Measurements from ENCODE around the gene STXBP6. TPM values are rescaled to one million over a fixed set of nuclear protein-coding genes. Genes with fewer than 3 reads are reported as not detected.

The STXBP6 gene
- total RNA-seq, 1 donor from 2014 or later: 29.4 TPM

DNA sequence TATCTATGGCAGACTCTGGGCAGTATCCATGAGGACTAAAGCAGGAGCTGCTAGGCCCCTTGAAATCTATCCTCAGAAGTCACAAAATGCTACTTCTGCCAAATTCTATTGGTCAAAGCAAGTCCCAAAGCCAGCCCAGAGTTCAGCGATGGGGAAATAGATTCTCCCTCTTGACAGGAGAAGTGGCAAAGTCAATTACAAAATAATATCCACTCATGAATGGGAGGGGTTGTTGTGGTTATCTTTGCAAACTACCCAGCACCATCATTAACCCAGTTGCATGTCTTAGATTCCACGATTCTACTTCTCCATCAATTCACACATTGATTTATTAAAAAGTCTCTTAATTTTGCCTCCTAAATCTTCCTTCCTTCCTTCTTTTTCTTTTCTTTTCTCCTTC lies 30.7 kb upstream of the STXBP6 start:
- Histone ChIP-seq H3K27ac (no peak overlapping the region), H3K4me3 (no peak overlapping the region), H3K9me3 (no peaks in the 10 kb centered on the region), H3K36me3 (no peaks in the 10 kb centered on the region), H3K4me1 (no peaks in the 10 kb centered on the region), H3K27me3 (ENCODE audit: low read depth) (no peaks in the 10 kb centered on the region)
- TF ChIP-seq, protein P1, sequence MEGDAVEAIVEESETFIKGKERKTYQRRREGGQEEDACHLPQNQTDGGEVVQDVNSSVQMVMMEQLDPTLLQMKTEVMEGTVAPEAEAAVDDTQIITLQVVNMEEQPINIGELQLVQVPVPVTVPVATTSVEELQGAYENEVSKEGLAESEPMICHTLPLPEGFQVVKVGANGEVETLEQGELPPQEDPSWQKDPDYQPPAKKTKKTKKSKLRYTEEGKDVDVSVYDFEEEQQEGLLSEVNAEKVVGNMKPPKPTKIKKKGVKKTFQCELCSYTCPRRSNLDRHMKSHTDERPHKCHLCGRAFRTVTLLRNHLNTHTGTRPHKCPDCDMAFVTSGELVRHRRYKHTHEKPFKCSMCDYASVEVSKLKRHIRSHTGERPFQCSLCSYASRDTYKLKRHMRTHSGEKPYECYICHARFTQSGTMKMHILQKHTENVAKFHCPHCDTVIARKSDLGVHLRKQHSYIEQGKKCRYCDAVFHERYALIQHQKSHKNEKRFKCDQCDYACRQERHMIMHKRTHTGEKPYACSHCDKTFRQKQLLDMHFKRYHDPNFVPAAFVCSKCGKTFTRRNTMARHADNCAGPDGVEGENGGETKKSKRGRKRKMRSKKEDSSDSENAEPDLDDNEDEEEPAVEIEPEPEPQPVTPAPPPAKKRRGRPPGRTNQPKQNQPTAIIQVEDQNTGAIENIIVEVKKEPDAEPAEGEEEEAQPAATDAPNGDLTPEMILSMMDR (IDR thresholded peaks at IDR 0.05): no peak
- DNase-seq (no peak), ATAC-seq (peak in 1 of 2 donors; percentile 39)
- intact Hi-C loops (cut with DNase I): no loop called here

DNA sequence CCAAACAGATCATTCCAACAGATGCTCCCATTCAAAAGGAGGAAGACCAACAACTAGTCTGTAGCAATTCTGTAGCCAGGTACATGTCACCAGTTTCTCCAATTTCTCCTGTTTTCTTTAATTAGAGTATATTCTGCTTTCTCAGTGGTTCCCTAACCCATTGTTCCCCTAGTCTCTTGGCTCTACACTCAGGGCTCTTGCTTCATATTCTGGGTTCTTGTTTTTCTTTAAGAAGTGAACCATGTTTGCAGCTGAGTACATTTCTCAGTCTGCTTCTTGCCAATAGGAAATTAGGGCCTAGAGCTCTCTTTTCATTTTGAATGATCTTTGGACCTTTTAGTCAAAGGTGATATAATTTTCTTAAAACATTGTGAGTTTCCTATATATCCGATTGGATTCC lies 29.4 kb upstream of the STXBP6 start:
- TF ChIP-seq, protein P1 (IDR thresholded peaks at IDR 0.05): no peak
- H3K36me3 ChIP-seq: no peaks in the 10 kb centered on the region
- H3K27ac ChIP-seq: no peak overlapping the region
- DNase-seq: no peak
- no peaks in the 10 kb centered on the region for H3K9me3 ChIP-seq
- no peaks in the 10 kb centered on the region for H3K27me3 ChIP-seq (ENCODE audit: low read depth)
- peak in 1 of 2 donors; percentile 39 for ATAC-seq
- H3K4me3 ChIP-seq: no peak overlapping the region
- no peaks in the 10 kb centered on the region for H3K4me1 ChIP-seq
- intact Hi-C loops (cut with DNase I): no loop called here

DNA sequence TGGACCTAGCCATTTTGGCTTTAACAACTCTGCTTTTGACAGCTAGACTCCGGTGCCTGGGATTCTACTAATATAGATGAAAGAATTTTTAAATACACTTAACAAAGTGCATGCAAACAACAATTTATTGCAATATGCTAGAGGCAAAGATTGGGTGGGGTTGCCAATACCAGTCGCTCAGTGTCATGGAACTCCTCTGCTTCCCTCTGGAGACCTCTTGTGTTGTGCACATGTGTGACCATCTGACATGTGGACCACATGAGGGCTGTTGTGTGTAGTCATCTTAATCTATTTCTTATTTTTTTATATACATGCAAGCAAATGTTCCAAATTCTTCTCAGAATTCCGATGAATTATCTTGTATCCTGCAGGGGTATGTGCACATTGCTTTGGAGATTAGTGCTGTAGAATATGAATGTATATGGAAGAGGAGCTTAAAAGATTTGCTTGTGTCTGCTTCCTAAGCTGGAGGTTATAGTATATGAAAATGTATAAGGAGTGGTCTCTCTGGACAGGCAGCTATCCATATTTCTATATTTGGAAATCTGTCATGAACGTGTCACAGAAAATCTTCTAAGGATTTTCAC lies 24.2 kb upstream of the STXBP6 start:
- ATAC-seq: no peak
- TF ChIP-seq, protein P1 (IDR thresholded peaks at IDR 0.05): no peak

DNA sequence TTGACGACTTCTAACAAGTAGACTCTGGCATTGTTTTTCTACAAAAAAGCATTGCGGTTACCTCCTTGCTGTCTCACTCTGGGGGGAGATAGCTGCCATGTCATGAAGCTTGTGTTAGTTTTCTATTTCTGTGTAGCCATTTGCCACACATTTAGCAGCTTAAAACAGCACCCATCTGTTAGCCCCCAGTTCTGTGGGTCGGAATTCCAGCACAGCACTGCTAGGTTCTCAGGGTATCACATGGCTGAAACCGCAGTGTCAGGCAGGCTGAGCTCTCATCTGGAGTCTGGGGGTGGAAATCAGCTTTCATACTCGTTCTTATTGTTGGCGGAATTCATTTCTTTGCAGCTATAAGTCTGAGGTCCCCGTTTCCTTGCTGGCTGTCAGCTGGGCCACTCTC lies 19.9 kb upstream of the STXBP6 start:
- DNase-seq (no peak), ATAC-seq (no peak)
- TF ChIP-seq, protein P1 (IDR thresholded peaks at IDR 0.05): no peak
- H3K27me3 ChIP-seq (ENCODE audit: low read depth): no peaks in the 10 kb centered on the region
- H3K36me3 ChIP-seq: no peaks in the 10 kb centered on the region
- intact Hi-C loops (cut with DNase I): no loop called here
- H3K9me3 ChIP-seq: no peaks in the 10 kb centered on the region
- H3K4me1 ChIP-seq: no peaks in the 10 kb centered on the region
- H3K27ac ChIP-seq: no peak overlapping the region
- no peak overlapping the region for H3K4me3 ChIP-seq

More for the DNA sequence above, 24.2 kb upstream of the STXBP6 start:
- H3K4me3 ChIP-seq: no peak overlapping the region
- H3K27me3 ChIP-seq (ENCODE audit: low read depth): no peaks in the 10 kb centered on the region
- no peak for DNase-seq
- H3K27ac ChIP-seq: no peak overlapping the region
- no peaks in the 10 kb centered on the region for H3K36me3 ChIP-seq
- H3K4me1 ChIP-seq: no peaks in the 10 kb centered on the region
- intact Hi-C loops (cut with DNase I): no loop called here
- no peaks in the 10 kb centered on the region for H3K9me3 ChIP-seq

DNA sequence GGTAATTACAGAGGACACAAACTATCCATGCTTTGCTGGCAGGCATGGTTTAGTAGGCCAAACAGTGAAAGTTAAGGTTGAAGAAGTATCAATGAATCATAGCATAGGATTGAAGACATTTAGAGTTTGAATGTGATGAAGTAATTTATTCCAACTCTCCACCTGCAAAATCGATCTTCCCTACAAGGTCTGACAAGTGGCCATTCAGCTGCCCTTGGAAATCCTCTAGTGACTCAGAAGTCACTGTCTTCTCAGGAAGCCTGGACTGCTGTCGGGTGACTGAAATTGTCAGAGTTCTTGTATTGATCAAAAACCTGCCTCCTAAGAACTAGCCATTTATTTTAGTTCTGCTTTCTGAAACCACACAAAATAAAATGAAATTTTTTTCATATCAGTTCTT lies 17.7 kb upstream of the STXBP6 start:
- DNase-seq (no peak), ATAC-seq (no peak)
- no peaks in the 10 kb centered on the region for H3K36me3 ChIP-seq
- no peak overlapping the region for H3K27ac ChIP-seq
- H3K27me3 ChIP-seq (ENCODE audit: low read depth): no peaks in the 10 kb centered on the region
- no peak overlapping the region for H3K4me3 ChIP-seq
- no peaks in the 10 kb centered on the region for H3K4me1 ChIP-seq
- intact Hi-C loops (cut with DNase I): no loop called here
- H3K9me3 ChIP-seq: no peaks in the 10 kb centered on the region
- TF ChIP-seq, protein P1 (IDR thresholded peaks at IDR 0.05): no peak

DNA sequence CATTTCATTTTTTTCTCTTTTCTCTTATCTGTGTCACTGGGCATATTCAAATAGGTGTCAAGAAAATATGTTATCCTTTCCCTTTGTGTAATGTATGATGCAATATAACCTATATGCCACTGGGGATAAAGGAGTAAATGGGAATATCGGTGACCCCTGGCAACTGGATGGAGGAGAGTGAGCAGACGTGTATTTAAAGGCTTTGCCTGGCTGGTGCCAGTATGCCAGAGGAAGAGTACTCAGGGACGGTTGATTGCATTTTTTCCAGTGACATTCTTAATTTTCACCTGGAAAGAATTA lies 12.0 kb upstream of the STXBP6 start:
- intact Hi-C loops (cut with DNase I): no loop called here
- H3K4me3 ChIP-seq: no peak overlapping the region

More for the DNA sequence above, 12.0 kb upstream of the STXBP6 start:
- TF ChIP-seq, protein P1 (IDR thresholded peaks at IDR 0.05): no peak
- H3K4me1 ChIP-seq: no peaks in the 10 kb centered on the region
- H3K27ac ChIP-seq: no peak overlapping the region
- no peaks in the 10 kb centered on the region for H3K36me3 ChIP-seq
- no peaks in the 10 kb centered on the region for H3K9me3 ChIP-seq
- ATAC-seq (no peak), DNase-seq (no peak)
- no peaks in the 10 kb centered on the region for H3K27me3 ChIP-seq (ENCODE audit: low read depth)

Measured in lower lobe of right lung (tissue), 2 donors.